H1 (cell line): Measurements from ENCODE around the gene TOMT. TPM values are rescaled to one million over a fixed set of nuclear protein-coding genes. Genes with fewer than 3 reads are reported as not detected.
A peak's percentile ranks its signal among the peaks of the same experiment; 100 is the strongest.

Experiments used
- CTCF ChIA-PET: fragments of 300-600 bp; sonication (Branson Sonifier 250); formaldehyde crosslinking; loops from one replicate; lab custom pipeline; 2021; ENCODE audit not compliant: partially characterized antibody; lab: Charles Lee
- POLR2A ChIA-PET: fragments of 300-600 bp; sonication (Branson Sonifier 250); formaldehyde crosslinking; loops from one replicate; lab custom pipeline; 2021; ENCODE audit warnings: inconsistent platforms; ENCODE audit not compliant: partially characterized antibody; lab: Charles Lee
- DNase-seq, 2 experiments: peaks; one replicate each; pipeline versions ENCODE4 v3.0.0 to v3.0.0-alpha.2; 2010 to 2022; ENCODE audit warnings: low spot score in 2 of 2, low read depth in 1 of 2, mixed read lengths in 1 of 2
- FAIRE-seq: peaks from 2 replicates; lab custom pipeline; 2011; peaks lifted over from hg19 to GRCh38; lab: Jason Lieb, UNC
- H2AFZ ChIP-seq: 2 replicates; pipeline ENCODE4 v1.8.1; 2012; ENCODE audit warnings: low read length, inconsistent platforms
- H2AK5ac ChIP-seq: 2 replicates; pipeline ENCODE4 v1.6.1; 2013; ENCODE audit warnings: low read depth, low read length
- H2BK120ac ChIP-seq: replicated peaks from 2 replicates; pipeline ENCODE3; 2013; ENCODE audit warnings: low read depth, low read length, inconsistent platforms
- H2BK12ac ChIP-seq: 2 replicates; pipeline ENCODE4 v1.6.1; 2013; ENCODE audit warnings: low read depth, low read length
- H2BK15ac ChIP-seq: 2 replicates; pipeline ENCODE4 v1.6.1; 2013; ENCODE audit warnings: low read length
- H2BK20ac ChIP-seq: 2 replicates; pipeline ENCODE4 v1.6.1; 2013; ENCODE audit warnings: low read length
- H2BK5ac ChIP-seq: 2 replicates; pipeline ENCODE4 v1.6.1; 2013; ENCODE audit warnings: low read depth, low read length
- H3K14ac ChIP-seq: 2 replicates; pipeline ENCODE4 v1.6.1; 2013; ENCODE audit warnings: inconsistent platforms; ENCODE audit not compliant: insufficient read length
- H3K18ac ChIP-seq: 2 replicates; pipeline ENCODE4 v1.6.1; 2013; ENCODE audit warnings: low read length; ENCODE audit errors: extremely low read depth
- H3K23ac ChIP-seq: 2 replicates; pipeline ENCODE4 v1.6.1; 2013; ENCODE audit warnings: inconsistent platforms; ENCODE audit not compliant: insufficient read length
- H3K23me2 ChIP-seq: 2 replicates; pipeline ENCODE4 v1.6.1; 2013; ENCODE audit warnings: low read depth, low read length
- H3K27ac ChIP-seq: 2 replicates; pipeline ENCODE4 v1.6.1; 2011; ENCODE audit warnings: low read depth, low read length, inconsistent platforms
- H3K27me3 ChIP-seq, 4 experiments: replicated peaks in 1 of 4; 1 replicate in 1 of 4; 2 replicates in 3 of 4; pipeline versions ENCODE4 v1.6.1 to v1.8.1; 2011 to 2013; ENCODE audit warnings: low read length in 3 of 4, mild to moderate bottlenecking in 3 of 4, inconsistent platforms in 2 of 4, mixed read lengths in 2 of 4, moderate library complexity in 1 of 4; ENCODE audit not compliant: control insufficient read depth in 3 of 4, insufficient read depth in 3 of 4; ENCODE audit errors: extremely low read depth in 1 of 4
- H3K36me3 ChIP-seq, 4 experiments: 2 replicates each; pipeline versions ENCODE4 v1.6.1 to v1.8.1; 2011 to 2013; ENCODE audit warnings: mild to moderate bottlenecking in 4 of 4, low read length in 3 of 4, moderate library complexity in 2 of 4, control low read depth in 1 of 4, inconsistent platforms in 1 of 4; ENCODE audit not compliant: insufficient read depth in 4 of 4, control insufficient read depth in 2 of 4
- H3K4ac ChIP-seq: replicated peaks from 2 replicates; pipeline ENCODE3; 2013; ENCODE audit warnings: low read length, low read depth, mixed read lengths, inconsistent platforms; ENCODE audit not compliant: insufficient read length
- H3K4me1 ChIP-seq, 4 experiments: replicated peaks in 1 of 4; 1 replicate in 1 of 4; 2 replicates in 3 of 4; pipeline versions ENCODE4 v1.6.1 to v1.8.1; 2011 to 2013; ENCODE audit warnings: low read length in 3 of 4, inconsistent platforms in 2 of 4, mixed read lengths in 1 of 4; ENCODE audit not compliant: insufficient read depth in 4 of 4, control insufficient read depth in 3 of 4
- H3K4me2 ChIP-seq, 2 experiments: 2 replicates each; pipeline versions ENCODE4 v1.6.1 to v1.8.1; 2011 to 2013; ENCODE audit warnings: low read depth in 2 of 2, low read length in 2 of 2, control low read depth in 1 of 2, inconsistent platforms in 1 of 2, mild to moderate bottlenecking in 1 of 2; ENCODE audit not compliant: insufficient read depth in 1 of 2
- H3K4me3 ChIP-seq, 4 experiments: fragments of 200-600, 300-600 bp in 1 of 4; sonication (generic), shearing (Covaris generic), sonication (Bioruptor Twin) in 1 of 4; 2 replicates each; pipeline versions ENCODE4 v1.5.1 to v1.8.1; 2011 to 2016; ENCODE audit warnings: low read length in 4 of 4, low read depth in 3 of 4, control low read depth in 2 of 4, inconsistent platforms in 2 of 4, mild to moderate bottlenecking in 2 of 4, mixed read lengths in 1 of 4, moderate library complexity in 1 of 4; ENCODE audit not compliant: insufficient read depth in 2 of 4; ENCODE audit errors: extremely low read depth in 1 of 4
- H3K56ac ChIP-seq: replicated peaks from 2 replicates; pipeline ENCODE3; 2013; ENCODE audit warnings: low read depth, mild to moderate bottlenecking, mixed read lengths, low read length, inconsistent platforms; ENCODE audit not compliant: insufficient read length
- H3K79me1 ChIP-seq: 2 replicates; pipeline ENCODE4 v1.6.1; 2013; ENCODE audit warnings: low read depth, low read length, control low read depth
- H3K79me2 ChIP-seq, 2 experiments: 2 replicates each; pipeline versions ENCODE4 v1.6.1 to v1.8.1; 2012 to 2013; ENCODE audit warnings: low read length in 2 of 2, mild to moderate bottlenecking in 2 of 2, inconsistent platforms in 1 of 2; ENCODE audit not compliant: insufficient read depth in 2 of 2, control insufficient read depth in 1 of 2
- H3K9ac ChIP-seq, 4 experiments: replicated peaks in 1 of 4; 1 replicate in 1 of 4; 2 replicates in 3 of 4; pipeline versions ENCODE4 v1.6.1 to v1.8.1; 2011 to 2013; ENCODE audit warnings: low read depth in 3 of 4, low read length in 3 of 4, control low read depth in 2 of 4, mild to moderate bottlenecking in 2 of 4, moderate library complexity in 2 of 4, inconsistent platforms in 1 of 4; ENCODE audit errors: extremely low read depth in 1 of 4
- H3K9me3 ChIP-seq, 2 experiments: 2 replicates each; pipeline versions ENCODE4 v1.6.1 to v1.8.1; 2012 to 2013; ENCODE audit warnings: mild to moderate bottlenecking in 2 of 2, moderate library complexity in 2 of 2, control low read depth in 1 of 2, inconsistent platforms in 1 of 2, low read depth in 1 of 2, low read length in 1 of 2, mixed read lengths in 1 of 2; ENCODE audit not compliant: insufficient read depth in 2 of 2
- H4K20me1 ChIP-seq, 2 experiments: replicated peaks in 1 of 2; 2 replicates each; pipeline versions ENCODE3 to v1.8.1; 2011 to 2013; ENCODE audit warnings: inconsistent platforms in 2 of 2, low read length in 2 of 2, mild to moderate bottlenecking in 1 of 2; ENCODE audit not compliant: insufficient read depth in 2 of 2, control insufficient read depth in 1 of 2
- H4K5ac ChIP-seq: 2 replicates; pipeline ENCODE4 v1.6.1; 2013; ENCODE audit warnings: low read length, low read depth, mixed read lengths, inconsistent platforms; ENCODE audit not compliant: insufficient read length
- H4K8ac ChIP-seq: 2 replicates; pipeline ENCODE4 v1.8.0; 2013; ENCODE audit warnings: mild to moderate bottlenecking, moderate library complexity, low read length, inconsistent platforms; ENCODE audit not compliant: insufficient read depth; ENCODE audit errors: extremely low read depth
- H4K91ac ChIP-seq: replicated peaks from 2 replicates; pipeline ENCODE3; 2013; ENCODE audit warnings: low read length, mixed read lengths, inconsistent platforms; ENCODE audit not compliant: insufficient read length
- RXRA ChIP-seq: IDR thresholded peaks from 2 replicates; pipeline ENCODE4 v1.6.1; 2011; ENCODE audit warnings: low read depth, mild to moderate bottlenecking, low read length, moderate library complexity; ENCODE audit not compliant: insufficient read depth
- WGBS, 2 experiments: shearing (Covaris generic) in 1 of 2; methylation state at CpG; one replicate each; pipeline versions ENCODE4 v1.1.6 to v1.1.7; 2013 to 2015; ENCODE audit warnings: low lambda C conversion rate in 2 of 2, mixed read lengths in 2 of 2, inconsistent platforms in 1 of 2, low coverage in 1 of 2, missing lambda C conversion rate in 1 of 2; ENCODE audit not compliant: insufficient replicate concordance in 2 of 2, insufficient coverage in 1 of 2, insufficient read length in 1 of 2; ENCODE audit errors: extremely low coverage in 1 of 2, missing lambda C conversion rate in 1 of 2; 5-methylcytosine and 5-hydroxymethylcytosine counted together
- polyA plus RNA-seq, 7 experiments: library from polyadenylated mRNA; depleted of rRNA in 3 of 7; stranded (reverse) in 5 of 7; unstranded in 2 of 7; fragments of >200 nt in 5 of 7; fragments of 200-250 nt in 2 of 7; gene quantifications; 1 replicate in 5 of 7; 2 replicates in 1 of 7; 4 replicates in 1 of 7; pipeline versions ENCODE4 v1.2.1 to v1.2.3, GENCODE V29; 2011 to 2013; ENCODE audit warnings: missing spikeins in 2 of 7, mixed read lengths in 2 of 7
- total RNA-seq: library from RNA; stranded (reverse); fragmentation: NEBNext Ultra II Directional; extraction: Animal tissue kit (Norgen Biotek cat#: 25700); gene quantifications from 2 replicates; pipeline ENCODE4 v1.2.1, GENCODE V29; 2021
- TF ChIP-seq, protein P1 (sequence below), 3 experiments: IDR thresholded peaks; 1 replicate in 2 of 3; 2 replicates in 1 of 3; pipeline versions ENCODE4 v1.5.1 to v1.6.1; 2011; ENCODE audit warnings: low read length in 3 of 3, mild to moderate bottlenecking in 3 of 3, inconsistent platforms in 2 of 3, low read depth in 1 of 3, moderate library complexity in 1 of 3; ENCODE audit not compliant: insufficient read depth in 1 of 3; ENCODE audit errors: control extremely low read depth in 1 of 3

Gene TOMT
- total and polyA plus RNA-seq, 2 of the 8 experiments (the other 6 are each of a cell fraction or from before 2014, with no cell fraction given) = 0.11 TPM; not detected in 1

DNA sequence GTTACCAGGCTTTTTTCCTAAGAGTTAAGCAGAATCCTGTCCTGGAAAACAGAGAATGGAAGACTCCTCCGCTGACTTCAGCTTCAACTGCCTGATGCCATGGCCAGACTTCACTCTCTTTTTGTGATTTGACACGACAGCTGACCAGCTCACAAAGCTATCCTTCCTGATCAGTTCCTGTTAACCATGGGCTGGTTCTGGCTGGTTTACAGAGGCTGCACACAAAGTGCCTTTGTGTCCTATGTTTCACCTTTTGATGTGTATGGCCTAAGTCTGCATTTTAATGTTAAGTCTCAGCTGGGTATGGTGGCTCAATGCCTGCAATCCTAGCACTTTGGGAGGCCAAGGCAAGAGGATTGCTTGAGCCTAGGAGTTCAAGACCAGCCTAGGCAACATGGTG lies 40.9 kb downstream of the TOMT start:
- H3K23me2 ChIP-seq = no peaks in the 10 kb centered on the region
- H3K4me2 ChIP-seq = no peak overlapping the region
- H2BK12ac ChIP-seq = no peak overlapping the region
- H3K4me3 ChIP-seq = no peak overlapping the region
- H3K79me1 ChIP-seq = no peaks in the 10 kb centered on the region
- no peak overlapping the region for H3K23ac ChIP-seq
- no peak for DNase-seq
- H2AFZ ChIP-seq = no peak overlapping the region
- H3K79me2 ChIP-seq = no peaks in the 10 kb centered on the region
- TF ChIP-seq RXRA = 0 out of 2 replicates have a peak, but pooled peaks have one; percentile 31
- TF ChIP-seq, protein P1, sequence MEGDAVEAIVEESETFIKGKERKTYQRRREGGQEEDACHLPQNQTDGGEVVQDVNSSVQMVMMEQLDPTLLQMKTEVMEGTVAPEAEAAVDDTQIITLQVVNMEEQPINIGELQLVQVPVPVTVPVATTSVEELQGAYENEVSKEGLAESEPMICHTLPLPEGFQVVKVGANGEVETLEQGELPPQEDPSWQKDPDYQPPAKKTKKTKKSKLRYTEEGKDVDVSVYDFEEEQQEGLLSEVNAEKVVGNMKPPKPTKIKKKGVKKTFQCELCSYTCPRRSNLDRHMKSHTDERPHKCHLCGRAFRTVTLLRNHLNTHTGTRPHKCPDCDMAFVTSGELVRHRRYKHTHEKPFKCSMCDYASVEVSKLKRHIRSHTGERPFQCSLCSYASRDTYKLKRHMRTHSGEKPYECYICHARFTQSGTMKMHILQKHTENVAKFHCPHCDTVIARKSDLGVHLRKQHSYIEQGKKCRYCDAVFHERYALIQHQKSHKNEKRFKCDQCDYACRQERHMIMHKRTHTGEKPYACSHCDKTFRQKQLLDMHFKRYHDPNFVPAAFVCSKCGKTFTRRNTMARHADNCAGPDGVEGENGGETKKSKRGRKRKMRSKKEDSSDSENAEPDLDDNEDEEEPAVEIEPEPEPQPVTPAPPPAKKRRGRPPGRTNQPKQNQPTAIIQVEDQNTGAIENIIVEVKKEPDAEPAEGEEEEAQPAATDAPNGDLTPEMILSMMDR (IDR thresholded peaks at IDR 0.05; ENCODE audit: control extremely low read depth in 1 of 3, insufficient read depth in 1 of 3, low read depth in 1 of 3, low read length in 3 of 3) = no peak
- TF ChIP-seq, all 59 proteins: peak for 1
- Histone ChIP-seq H3K9ac (no peak overlapping the region), H2BK5ac (no peak overlapping the region), H2BK15ac (no peak overlapping the region), H3K27me3 (no peaks in the 10 kb centered on the region), H2AK5ac (no peak overlapping the region), H4K91ac (no peak overlapping the region), H3K4ac (no peak overlapping the region), H3K36me3 (no peaks in the 10 kb centered on the region), H3K4me1 (no peaks in the 10 kb centered on the region), H3K14ac (no peak overlapping the region), H3K56ac (no peak overlapping the region), H2BK120ac (no peak overlapping the region), H4K5ac (no peak overlapping the region), H4K20me1 (no peaks in the 10 kb centered on the region), H3K18ac (no peak overlapping the region), H4K8ac (no peak overlapping the region), H3K27ac (no peak overlapping the region), H3K9me3 (no peaks in the 10 kb centered on the region), H2BK20ac (no peak overlapping the region)
- POLR2A ChIA-PET = no interaction called here
- WGBS, 2 experiments = 32% methylated on average over 2 of the region's 2 CpGs; no CpG with 5 or more reads in 1 of the 2 experiments
- CTCF ChIA-PET = interaction anchor here (0.7 to 2.2 kb wide), 8 partner anchors 8 to 73 kb away, joined by 3 to 10 read pairs (median 3); no protein-coding TSS in a partner anchor
- no peak for FAIRE-seq
